Stimulated activated CD4-positive, alpha-beta T cell treated with anti-CD3 and anti-CD28 coated beads, Interleukin-4, amount 100 ng/mL, for 48 hours (primary cell): ENCODE measurements around the gene CATSPERE.
"Not testable (repeated sequence)": the region's sequence is repeated elsewhere in the genome, so short reads cannot be mapped to it uniquely, and the experiment has no call there.

Source experiments
- DNase-seq, 2 donors: peaks; one replicate each; pipeline ENCODE4 v3.0.0-alpha.2; 2020; ENCODE audit warnings: low read depth in 2 of 2

The CATSPERE gene

GRCh38 chr1:244448279-244449036 is 12.6 kb upstream of the CATSPERE start:
- DNase-seq, result no peak

- DNase-seq, result no peak
Measured at GRCh38 chr1:244449936-244450508, 11.1 kb upstream of the CATSPERE start.

- peak; percentile 44 to 48 for DNase-seq
Measured at GRCh38 chr1:244450597-244451538, 10.2 kb upstream of the CATSPERE start.

- DNase-seq, result no peak
Measured at GRCh38 chr1:244451539-244451950, 9.5 kb upstream of the CATSPERE start, which contains the start of gene ADSS2. TSS of gene ADSS2 (minus strand) at chr1:244451909. CDS start at chr1:244451817, 92 bp downstream.

- DNase-seq, result peak; percentile 96 to 99
Measured at GRCh38 chr1:244451951-244452795, 8.9 kb upstream of the CATSPERE start.

GRCh38 chr1:244454412-244454811 is 6.7 kb upstream of the CATSPERE start:
- DNase-seq, result no peak

GRCh38 chr1:244456586-244456985 is 4.5 kb upstream of the CATSPERE start:
- DNase-seq, result no peak

GRCh38 chr1:244458781-244459180 is 2.3 kb upstream of the CATSPERE start:
- no peak for DNase-seq

GRCh38 chr1:244460197-244460596 is 876 bp upstream of the CATSPERE start:
- no peak for DNase-seq

GRCh38 chr1:244466724-244467123 is 5.7 kb downstream of the CATSPERE start:
- DNase-seq, result no peak

- no peak for DNase-seq
Measured at GRCh38 chr1:244473059-244473605, 12.1 kb downstream of the CATSPERE start.

- DNase-seq, result not testable (repeated sequence)
Measured at GRCh38 chr1:244484971-244485370, 23.9 kb downstream of the CATSPERE start.

- no peak for DNase-seq
Measured at GRCh38 chr1:244494653-244495052, 33.6 kb downstream of the CATSPERE start.

GRCh38 chr1:244496186-244496585 is 35.1 kb downstream of the CATSPERE start:
- no peak for DNase-seq

- DNase-seq, result no peak
Measured at GRCh38 chr1:244497805-244498204, 36.7 kb downstream of the CATSPERE start.

- not testable (repeated sequence) for DNase-seq
Measured at GRCh38 chr1:244499484-244499883, 38.4 kb downstream of the CATSPERE start.

GRCh38 chr1:244500515-244500914 is 39.4 kb downstream of the CATSPERE start:
- not testable (repeated sequence) for DNase-seq

- no peak for DNase-seq
Measured at GRCh38 chr1:244502630-244503029, 41.6 kb downstream of the CATSPERE start.

- no peak for DNase-seq
Measured at GRCh38 chr1:244513493-244513892, 52.4 kb downstream of the CATSPERE start.

GRCh38 chr1:244515680-244516079 is 54.6 kb downstream of the CATSPERE start:
- DNase-seq, result no peak

GRCh38 chr1:244536316-244536715 is 75.2 kb downstream of the CATSPERE start:
- DNase-seq, result no peak
